NCI-H146 (cell line): Measurements from ENCODE around the gene AAR2.

Experiments used
- DNase-seq: peaks from one replicate; lab custom pipeline; 2025; lab: John Stamatoyannopoulos, UW

Gene AAR2

DNA sequence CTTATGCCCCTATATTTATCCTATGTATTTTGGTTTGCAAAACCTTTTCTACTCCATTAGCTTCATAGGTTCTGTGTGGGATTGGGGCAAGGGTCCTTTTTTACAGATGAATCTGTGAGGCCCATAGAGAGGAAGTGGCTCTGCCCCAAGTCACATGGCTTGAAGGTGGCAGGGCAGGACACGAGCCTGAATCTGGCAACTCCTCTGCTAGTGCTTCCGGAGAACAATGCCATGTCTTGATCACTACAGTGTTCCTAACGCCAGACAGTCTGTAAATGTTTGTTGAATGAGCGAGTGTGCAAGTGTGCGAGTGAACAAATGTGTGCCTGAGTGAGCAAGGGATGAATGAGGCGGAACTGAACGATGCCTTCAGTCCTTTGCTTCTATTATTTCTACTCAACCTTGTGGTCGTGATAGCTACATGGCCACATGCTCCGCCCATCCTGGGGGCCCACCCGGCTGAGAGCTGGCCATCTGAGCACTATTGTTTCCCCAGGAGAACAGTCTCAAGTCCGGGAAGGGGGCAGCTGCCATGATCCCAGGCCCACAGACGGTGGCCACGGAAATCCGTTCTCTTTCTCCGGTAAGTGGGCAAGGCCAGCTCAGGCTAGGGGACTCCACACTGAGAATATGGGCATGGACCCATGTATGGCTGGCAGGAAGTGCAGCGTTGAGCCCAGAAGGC, 17.8 kb upstream of the AAR2 start:
- no peak for DNase-seq

DNA sequence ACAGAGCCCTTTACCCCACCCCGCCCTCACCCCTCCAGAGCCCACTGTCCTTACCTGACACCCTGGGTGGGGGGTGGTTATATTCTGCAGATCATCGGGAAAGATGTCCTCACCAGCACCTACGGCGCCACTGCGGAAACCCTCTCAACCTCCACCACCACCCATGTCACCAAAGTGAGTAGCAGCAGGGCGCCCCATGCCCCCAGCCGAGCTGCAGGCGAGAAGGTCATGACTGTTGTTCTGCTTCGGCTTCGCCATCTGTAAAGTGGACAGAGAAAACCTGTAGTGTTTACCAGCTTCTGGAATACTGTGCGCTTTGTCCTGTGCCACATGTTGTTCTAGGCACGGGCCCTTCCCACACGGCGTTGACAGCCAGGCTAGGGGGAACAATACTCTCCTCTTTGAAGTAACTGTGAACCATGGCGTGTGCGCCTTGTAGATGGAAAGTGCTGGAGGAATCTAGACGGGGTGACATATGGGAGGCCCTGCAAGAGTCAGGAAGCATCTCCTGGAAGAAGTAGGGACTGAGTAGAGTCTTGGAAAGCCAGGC, 16.5 kb upstream of the AAR2 start:
- no peak for DNase-seq

DNA sequence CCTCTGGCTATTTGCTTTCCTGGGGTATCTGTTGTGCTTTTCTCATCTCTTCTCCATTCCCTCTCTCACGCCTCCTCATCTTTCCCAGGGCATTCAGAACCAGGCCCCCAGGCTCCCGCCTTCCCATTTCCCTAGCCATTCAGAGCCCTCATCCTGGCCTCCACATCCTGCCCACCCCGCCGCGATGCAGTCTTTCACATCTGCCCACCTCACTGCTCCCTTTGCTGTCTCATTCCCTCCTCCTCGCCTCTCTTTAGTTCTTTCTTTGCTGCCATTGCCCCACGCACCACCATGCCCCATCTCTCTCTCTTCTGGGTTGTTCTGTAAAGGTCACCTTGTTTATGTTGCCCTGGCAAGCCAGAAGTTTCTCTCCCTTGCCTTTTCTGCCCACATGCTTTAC, 10.6 kb upstream of the AAR2 start:
- DNase-seq = no peak

DNA sequence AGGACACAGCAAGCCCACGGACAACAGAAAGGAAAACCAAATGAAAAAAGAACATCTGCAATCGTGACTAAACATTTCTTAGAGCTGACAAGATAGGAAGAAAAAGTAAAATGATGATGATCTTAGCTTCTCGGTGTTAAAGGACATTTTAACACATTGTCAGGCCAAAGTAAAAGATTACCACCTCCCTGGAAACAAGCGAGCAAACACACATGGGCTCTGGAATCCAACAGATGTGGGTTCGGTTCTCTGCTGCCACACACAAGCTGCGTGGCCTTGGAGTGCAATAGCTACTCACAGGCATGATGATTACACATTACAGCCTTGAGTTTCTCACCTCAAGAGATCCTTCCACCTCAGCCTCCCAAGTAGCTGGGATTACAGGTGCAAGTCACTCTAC, 7.5 kb upstream of the AAR2 start:
- no peak for DNase-seq

DNA sequence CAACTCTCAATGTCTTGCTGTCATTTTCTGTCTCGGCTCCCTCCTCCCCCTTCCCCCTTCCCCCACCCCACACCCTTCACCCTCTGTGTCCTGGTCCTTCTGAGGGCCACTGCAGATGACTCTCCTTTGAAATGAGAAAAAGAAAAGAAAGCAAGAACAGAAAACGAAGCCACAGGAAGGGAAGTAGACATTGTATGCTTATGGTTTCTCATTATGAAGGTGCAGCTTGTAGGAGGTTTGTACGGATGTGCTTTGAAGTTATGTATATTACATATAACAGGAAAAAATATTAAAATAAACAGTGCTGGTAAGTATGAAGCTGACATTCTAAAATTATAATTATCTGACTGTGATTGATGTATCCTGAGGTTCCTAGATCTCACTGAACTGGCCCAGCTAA, 6.3 kb upstream of the AAR2 start:
- DNase-seq = no peak

DNA sequence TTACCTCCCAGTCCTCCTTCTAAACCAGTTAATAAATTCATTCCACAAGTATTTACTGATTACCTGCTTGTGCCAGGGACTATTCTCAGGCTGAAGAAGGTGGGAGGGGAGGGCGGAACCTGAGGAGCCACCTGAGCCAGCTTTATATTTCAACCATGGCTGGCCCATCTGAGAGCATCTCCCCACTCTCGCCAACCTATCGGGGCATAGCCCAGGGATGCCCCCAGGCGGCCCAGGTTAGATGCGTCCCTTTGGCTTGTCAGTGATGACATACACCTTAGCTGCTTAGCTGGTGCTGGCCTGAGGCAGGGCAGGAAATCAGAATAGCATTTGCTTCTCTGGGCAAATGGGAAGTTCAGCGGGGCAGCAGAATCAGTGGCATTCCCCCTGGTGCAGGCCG, 4.9 kb upstream of the AAR2 start:
- no peak for DNase-seq

DNA sequence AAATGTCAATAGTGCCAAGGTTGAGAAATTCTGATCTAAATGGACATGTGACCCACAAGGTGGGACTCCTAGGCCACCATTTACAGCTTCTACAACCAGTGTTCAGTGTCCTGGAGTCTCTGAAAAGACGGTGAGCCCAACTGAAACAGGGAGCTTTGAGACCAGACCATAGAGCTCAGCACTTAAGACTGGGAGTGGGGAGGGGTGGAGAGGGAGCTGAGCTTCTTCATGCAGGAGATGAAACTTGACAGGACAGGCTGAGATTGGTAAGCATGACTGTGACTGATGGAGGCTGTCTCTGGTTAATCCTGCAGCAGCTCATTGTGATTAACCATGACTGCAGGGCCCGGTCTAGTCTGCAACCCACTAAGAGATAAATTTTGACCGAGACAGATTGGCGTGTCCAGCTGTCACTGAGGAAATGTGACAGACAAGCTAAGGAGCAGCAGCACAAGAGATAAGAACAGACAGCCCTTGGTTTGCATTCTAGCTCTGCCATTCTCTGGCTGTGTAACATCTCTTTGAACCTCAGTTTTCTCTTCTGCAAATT, 1.4 kb upstream of the AAR2 start:
- no peak for DNase-seq

DNA sequence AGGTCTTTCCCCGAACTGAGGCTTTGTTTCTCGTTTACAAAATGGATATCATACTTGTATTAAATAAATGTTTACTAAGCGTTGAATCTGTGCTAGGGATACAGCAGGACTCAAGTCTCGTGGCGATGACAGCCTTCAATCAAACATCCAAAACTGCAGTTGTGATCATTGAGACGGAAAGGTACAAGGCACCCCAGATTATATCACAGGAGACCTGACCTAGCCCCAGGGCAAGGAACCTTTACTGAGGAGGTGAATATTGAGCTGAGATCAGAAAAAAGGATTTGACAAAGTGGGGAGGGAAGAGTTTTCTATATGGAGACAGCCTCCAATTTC, 476 bp downstream of the AAR2 start:
- no peak for DNase-seq

DNA sequence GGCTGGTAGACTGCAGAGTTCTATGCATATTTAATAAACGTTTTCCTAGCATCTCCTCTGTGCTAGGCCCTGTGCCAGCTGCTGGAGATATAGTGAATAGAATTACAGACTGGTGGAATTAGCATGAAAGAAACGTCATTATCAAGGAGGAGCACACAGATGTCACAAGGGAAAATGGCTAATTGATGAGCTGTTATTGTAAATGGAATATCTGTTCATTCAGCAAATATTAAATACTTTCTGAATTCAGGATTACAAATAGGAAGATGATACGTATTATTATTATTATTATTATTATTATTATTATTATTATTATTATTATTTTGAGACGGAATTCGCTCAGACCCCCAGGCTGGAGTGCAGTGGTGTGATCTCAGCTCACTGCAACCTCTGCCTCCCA, 1.2 kb downstream of the AAR2 start:
- no peak for DNase-seq

DNA sequence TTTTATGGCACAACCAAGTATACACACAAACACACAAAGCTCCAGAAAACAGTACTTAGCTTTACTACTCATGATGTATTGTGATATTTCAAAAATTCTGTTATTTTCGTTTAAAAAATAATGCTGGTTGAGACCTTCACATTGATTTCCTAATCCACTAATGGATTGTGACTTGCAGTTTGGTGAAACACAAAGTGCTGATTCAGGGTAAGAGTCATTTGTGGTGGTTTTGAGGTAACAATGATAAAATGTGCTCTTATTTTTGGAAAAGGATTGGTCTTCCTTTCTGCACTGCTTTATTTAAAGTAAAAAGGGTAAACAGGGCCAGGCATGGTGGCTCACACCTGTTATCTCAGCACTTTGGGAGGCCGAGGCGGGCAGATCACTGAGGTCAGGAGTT, 1.9 kb downstream of the AAR2 start:
- DNase-seq = no peak

DNA sequence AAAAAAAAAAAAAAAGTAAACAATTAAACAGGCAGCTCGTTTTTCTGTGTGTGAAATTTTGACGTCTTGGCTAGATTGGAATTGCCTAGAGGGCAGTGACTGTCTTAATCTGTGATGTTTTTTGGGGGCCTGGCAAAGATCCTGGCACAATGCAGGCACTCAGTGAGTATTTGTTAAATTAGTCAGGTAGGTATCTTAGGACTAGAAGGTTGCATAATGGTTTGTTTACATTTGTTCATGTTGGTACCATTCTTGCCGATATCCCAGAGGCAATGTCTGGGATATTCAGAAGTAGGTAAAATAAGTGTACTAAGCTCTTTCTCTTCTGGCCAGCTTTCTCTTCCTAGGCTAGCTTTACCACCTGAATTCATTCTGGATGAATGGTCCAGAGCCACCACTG, 2.5 kb downstream of the AAR2 start:
- no peak for DNase-seq

DNA sequence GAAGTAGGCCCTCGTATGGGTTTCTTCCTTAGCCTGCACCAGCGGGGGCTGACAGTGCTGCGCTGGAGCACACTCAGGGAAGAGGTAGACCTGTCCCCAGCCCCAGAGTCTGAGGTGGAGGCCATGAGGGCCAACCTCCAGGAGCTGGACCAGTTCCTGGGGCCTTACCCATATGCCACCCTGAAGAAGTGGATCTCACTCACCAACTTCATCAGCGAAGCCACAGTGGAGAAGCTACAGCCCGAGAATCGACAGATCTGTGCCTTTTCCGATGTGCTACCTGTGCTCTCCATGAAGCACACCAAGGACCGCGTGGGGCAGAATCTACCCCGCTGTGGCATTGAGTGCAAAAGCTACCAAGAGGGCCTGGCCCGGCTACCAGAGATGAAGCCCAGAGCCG, 3.8 kb downstream of the AAR2 start:
- DNase-seq = no peak

DNA sequence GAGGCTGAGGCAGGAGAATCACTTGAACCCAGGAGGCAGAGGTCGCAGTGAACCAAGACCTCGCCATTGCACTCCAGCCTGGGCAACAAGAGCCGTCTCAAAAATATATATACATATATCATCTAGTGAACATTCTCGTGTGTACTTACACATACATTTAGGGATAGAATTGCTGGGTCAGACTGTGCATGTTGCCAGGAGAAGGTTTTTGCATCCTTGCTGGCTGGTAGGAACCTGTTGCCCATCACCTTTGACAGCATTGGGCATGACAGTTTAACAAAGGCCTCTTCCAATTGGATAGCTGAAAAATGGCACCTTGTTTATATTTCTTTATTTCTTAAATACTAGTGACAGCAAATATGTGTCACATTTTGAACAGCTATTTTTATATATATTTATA, 5.4 kb downstream of the AAR2 start:
- no peak for DNase-seq

DNA sequence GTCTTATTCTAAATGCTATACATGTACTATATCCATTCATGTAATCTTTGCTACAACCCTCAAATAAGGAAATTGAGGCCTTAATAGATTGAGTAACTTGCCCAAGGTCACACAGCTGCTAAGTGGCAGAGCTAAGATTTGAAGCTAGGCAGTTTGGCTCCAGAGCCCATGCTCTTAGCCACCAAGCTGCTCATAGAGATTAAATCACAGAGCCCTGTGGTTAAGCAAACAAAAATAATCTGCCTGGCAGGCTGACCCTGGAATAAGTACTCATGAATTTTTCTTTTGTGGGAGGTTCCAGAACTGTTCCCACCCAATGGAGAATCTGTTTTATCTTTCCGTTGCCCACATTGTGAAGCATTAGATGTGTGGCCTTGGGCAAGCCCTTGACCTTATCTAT, 7.4 kb downstream of the AAR2 start:
- DNase-seq = no peak

DNA sequence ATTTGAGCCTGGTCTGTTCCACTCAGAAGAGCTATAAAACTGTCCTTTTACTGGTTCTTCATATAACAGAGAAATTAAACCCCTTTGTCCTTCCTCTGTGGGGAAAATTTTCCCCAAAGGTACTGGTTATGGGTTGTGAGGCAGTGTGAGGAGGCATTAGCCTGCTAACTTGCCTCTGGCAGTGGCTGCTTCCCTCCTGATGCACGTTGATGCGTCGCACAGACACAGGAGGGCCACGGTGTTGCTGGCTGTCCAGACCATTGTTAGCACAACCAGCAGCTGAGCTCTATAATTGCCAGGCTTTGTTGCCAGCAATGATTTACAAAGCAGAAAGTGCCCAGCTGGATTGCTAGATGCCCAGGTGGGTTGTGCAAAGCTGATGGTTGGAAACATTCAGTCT, 10.1 kb downstream of the AAR2 start:
- peak; percentile 93 for DNase-seq

DNA sequence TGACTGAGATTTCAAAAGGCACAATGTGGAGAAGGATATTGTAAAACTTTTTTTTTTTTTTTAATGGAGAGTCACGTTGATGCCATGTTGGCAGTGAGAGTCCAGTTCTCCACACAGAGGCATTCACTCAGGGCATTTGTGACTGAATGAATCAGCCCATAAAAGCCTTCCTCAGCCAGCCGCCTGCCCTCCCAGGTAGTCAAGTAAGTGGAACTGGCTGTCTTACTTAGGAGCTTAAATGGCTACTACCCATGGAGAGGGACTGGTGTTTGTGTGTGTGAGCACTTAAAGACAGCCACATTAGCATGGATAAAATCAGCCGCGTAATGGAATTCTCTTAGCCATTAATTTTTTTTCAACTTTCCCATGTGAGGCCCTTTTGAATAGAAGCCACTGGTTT, 12.6 kb downstream of the AAR2 start:
- no peak for DNase-seq

DNA sequence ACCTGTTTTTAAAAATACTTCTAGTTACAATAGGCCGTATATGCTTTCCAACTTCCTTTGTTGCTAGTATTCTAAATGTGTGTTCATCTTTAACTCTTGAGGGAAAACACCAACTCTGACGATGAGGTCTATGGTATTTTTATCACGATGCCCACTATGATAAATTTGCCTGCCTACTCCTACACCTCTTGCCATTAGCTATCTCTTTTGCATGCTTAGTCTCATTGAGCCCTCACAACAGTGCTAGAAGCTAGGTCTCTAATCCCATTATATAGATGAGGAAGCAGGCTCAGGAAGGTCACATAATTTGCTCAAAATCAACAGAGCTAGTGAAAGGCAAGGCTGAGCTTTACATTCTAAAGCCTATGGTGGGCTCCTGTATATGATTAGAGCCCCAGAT, 13.2 kb downstream of the AAR2 start:
- DNase-seq = no peak

DNA sequence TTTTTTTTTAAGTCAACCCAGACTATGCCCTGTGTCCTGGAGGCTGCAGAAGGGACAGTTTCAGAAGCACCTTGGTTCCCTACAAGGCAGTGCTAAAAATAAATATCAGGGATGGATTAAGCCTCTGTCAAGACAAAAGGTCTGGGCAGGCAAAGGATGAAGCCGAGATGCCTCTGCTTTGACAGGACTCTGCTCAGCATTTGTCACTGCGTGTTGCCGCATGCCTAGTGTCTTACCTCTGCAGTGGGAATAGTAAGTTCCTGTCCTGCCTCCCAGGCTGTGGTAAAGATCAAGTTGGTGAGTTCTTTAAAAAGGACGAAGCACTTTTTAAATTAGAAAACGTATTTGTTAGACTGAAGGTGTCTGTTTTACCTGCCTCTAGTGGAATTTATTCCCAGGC, 15.1 kb downstream of the AAR2 start:
- DNase-seq = no peak

DNA sequence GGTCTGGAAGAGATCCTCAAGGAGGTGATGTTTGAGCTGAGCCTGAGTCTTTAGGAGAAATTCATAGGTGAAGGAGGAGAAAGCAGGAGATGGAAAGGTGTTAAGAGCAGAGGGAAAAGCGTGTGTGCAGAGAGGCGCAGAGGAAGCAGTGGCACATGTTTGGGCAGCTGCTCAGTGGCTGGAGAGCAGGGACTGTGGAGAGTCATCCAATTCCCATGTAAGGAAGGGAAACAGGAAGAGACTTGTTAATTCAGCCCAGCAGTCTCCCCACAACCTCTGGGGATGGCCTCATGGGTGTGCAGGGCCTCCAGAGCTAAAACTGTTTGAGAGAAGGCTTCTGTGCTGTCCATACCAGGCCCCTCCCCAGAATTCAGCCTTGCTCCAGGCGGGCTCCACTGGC, 16.2 kb downstream of the AAR2 start:
- no peak for DNase-seq

DNA sequence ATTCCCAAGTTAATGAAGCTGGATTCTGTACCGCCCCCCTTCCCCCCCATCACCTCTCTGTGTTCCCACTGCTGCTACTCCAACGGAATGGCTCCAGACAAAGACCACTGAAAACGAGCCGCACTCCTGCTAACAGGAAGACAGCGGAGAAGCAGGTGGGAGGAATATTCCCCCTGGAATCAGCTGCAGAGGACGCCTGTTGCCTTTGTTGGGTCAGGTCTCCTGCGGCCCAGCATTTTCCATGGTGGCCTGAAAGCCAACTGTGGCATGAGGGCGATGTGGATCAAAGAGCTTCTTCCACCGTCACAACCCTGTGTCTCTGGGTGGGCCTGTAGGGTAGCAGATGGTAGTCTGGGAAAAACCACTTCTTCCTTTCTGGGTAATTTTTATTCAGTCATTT, 16.8 kb downstream of the AAR2 start:
- no peak for DNase-seq

DNA sequence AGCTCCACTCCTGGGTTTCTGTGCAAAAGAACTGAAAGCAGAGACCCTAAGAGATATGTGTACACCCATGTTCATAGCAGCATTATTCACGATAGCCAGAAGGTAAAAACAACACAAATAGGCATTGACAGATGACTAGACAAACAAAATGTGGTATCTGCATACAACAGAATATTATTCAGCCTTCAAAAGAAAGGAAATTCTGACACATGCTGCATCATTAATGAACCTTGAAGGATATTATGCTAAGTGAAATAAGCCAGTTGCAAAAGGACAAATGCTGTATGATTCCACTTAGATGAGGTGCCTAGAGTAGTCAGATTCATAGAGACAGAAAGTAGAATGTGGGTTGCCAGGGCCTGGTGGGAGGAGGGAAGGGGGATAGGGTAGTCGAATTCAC, 17.8 kb downstream of the AAR2 start:
- DNase-seq = no peak

DNA sequence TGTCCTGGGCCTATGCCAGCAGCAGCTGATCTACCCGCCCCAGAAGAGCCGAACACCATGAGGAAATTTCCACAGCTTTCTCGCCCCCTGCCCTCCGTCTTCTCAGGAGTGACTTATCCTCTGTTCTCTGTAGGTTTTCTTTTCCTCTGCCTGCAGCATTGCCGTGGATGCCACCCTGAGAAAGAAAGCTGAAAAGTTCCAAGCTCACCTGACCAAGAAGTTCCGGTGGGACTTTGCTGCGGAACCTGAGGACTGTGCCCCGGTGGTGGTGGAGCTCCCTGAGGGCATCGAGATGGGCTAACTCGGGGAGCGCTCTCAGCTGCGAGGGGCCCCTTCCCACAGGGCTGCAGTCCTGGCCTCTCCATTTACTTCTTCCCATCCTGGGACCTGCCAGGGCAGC, 19.2 kb downstream of the AAR2 start:
- no peak for DNase-seq

DNA sequence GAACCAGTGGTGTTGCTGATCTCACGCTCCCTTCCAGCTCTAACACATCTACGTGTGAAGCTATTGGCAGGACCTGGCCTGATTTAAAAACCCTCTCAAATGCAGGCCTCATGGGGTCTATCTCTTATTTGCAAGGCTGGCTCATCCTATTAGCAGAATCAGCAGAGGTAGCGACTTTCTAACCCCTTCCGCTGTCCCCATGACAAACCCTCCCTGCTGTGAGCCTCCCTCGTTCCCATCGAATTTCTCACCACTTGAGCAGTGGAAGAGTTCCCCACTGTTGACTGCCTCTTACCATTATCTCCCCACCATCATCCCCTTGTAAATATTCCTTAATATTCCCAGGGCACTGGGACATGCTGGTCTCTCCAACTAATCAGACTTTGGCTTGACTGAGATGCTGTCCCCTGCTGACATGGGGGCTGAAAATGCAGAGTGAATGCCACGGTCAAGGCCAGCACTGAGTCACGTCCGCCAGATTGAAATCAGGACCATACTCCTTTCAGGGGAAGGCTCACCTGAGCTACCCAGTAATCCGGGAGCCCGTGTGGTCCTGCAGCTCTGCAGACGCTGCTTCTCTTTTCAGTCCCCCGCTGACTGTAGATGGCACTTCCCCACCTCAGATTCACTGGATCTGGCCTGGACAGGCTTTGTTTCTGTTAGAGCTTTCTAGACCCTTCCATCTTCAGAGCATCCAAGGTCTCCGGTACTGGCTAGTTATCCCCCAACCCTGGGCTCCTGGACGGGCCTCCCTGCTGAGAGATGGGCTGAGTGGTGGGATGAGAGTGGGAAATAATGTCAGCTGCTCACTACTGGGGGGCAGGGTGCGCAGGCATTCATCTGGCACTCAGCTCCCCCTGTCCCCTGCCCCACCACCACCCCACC, 23.1 kb downstream of the AAR2 start:
- no peak for DNase-seq
